Sigmoid colon (tissue), 7 donors: ENCODE measurements around the gene SRRM4. TPM values are rescaled to one million over a fixed set of nuclear protein-coding genes. Genes with fewer than 3 reads are reported as not detected.

Source experiments
- DNase-seq: peaks from one replicate; pipeline ENCODE4 v3.0.0-alpha.2; 2019
- H3K27ac ChIP-seq, 4 donors: fragments of 200-600 bp; sonication (generic); one replicate each; pipeline ENCODE4 v1.5.1; 2016 to 2019; ENCODE audit warnings: mild to moderate bottlenecking in 1 of 4
- H3K27me3 ChIP-seq, 3 donors: fragments of 200-600 bp; sonication (generic); one replicate each; pipeline ENCODE4 v1.5.1; 2019; ENCODE audit warnings: mild to moderate bottlenecking in 1 of 3
- H3K36me3 ChIP-seq, 4 donors: fragments of 200-600 bp; sonication (generic); one replicate each; pipeline ENCODE4 v1.5.1; 2016 to 2019
- H3K4me1 ChIP-seq, 4 donors: fragments of 200-600 bp; sonication (generic); one replicate each; pipeline ENCODE4 v1.5.1; 2017 to 2019
- H3K4me3 ChIP-seq, 4 donors: fragments of 200-600 bp; sonication (generic); one replicate each; pipeline ENCODE4 v1.5.1; 2017 to 2019; ENCODE audit warnings: mild to moderate bottlenecking in 2 of 4, moderate library complexity in 1 of 4
- H3K9me3 ChIP-seq, 4 donors: fragments of 200-600 bp in 3 of 4; sonication (generic) in 3 of 4; one replicate each; pipeline versions ENCODE4 v1.5.1 to v1.6.1; 2013 to 2019
- EP300 ChIP-seq, 4 donors: sonication (generic); formaldehyde crosslinking; IDR thresholded peaks; one replicate each; pipeline ENCODE4 v1.6.1; 2017; ENCODE audit warnings: antibody characterized with exemption in 4 of 4
- POLR2A ChIP-seq, 2 donors: fragments of 450-650 bp; IDR thresholded peaks; one replicate each; pipeline ENCODE4 v1.6.1; 2016; ENCODE audit warnings: antibody characterized with exemption in 2 of 2, mild to moderate bottlenecking in 2 of 2, moderate library complexity in 2 of 2
- POLR2AphosphoS5 ChIP-seq, 4 donors: sonication (generic); formaldehyde crosslinking; IDR thresholded peaks; one replicate each; pipeline ENCODE4 v1.6.1; 2017; ENCODE audit warnings: antibody characterized with exemption in 4 of 4
- WGBS, 2 donors: extraction: QIAGEN DNeasy Blood & Tissue Kit; methylation state at CpG; one replicate each; pipeline ENCODE4 v1.1.7; 2013; 5-methylcytosine and 5-hydroxymethylcytosine counted together
- intact Hi-C: fragments of 100-400 bp; cut with DNase I; formaldehyde crosslinking; loops from one replicate; pipeline ENCODE4 v1.15.1; 2023
- polyA plus RNA-seq, 3 donors: library from polyadenylated mRNA; stranded (reverse); fragments of 200-250 nt; gene quantifications; one replicate each; pipeline ENCODE4 v1.2.3, GENCODE V29; 2013
- total RNA-seq, 4 donors: library from RNA; depleted of rRNA; stranded (reverse); fragments of >200 nt; gene quantifications; one replicate each; pipeline ENCODE4 v1.1.0, GENCODE V29; 2016
- TF ChIP-seq, protein P1 (sequence below), 4 experiments: fragments of 450-650 bp in 3 of 4; fragments of 200-600 bp in 1 of 4; IDR thresholded peaks; one replicate each; pipeline ENCODE4 v1.5.1; 2016 to 2019; ENCODE audit warnings: antibody characterized with exemption in 4 of 4, mild to moderate bottlenecking in 3 of 4, moderate library complexity in 2 of 4
- donor health status: healthy with polysubstance abuse.
- donor health status: Bipolar disorder and iron deficiency.
- donor health status: healthy.

The SRRM4 gene
- total and polyA plus RNA-seq, 7 donors, result under 0.01 to 0.14 (median 0.07) TPM; not detected in 4

DNA sequence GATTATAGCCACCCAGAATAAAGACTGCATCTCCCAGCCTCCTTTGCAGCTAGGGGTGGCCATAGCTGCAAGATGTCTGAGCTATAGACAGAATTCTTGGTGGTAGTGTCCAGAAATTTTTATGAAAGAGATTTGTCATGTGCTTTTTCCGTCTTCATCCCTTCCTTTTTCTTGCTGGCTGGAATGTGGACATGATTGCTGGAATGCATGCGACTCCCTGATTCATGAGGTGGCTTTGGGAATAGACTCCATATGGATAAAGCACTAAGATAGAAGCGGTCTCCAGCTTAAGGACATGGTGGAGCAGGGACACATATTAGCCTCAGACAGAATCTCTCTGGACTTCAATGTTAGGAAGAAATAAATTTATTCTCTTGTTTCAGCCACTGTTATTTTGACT, 187.4 kb downstream of the SRRM4 start:
- Histone ChIP-seq H3K27ac (no peak overlapping the region), H3K4me1 (no peaks in the 10 kb centered on the region), H3K4me3 (no peak overlapping the region), H3K27me3 (peaks cover 0 to 3% (median 0%) of the 10 kb centered on the region in 3 donors), H3K9me3 (no peaks in the 10 kb centered on the region), H3K36me3 (no peaks in the 10 kb centered on the region)
- intact Hi-C loops, result no loop called here
- DNase-seq, result no peak
- no peak for TF ChIP-seq EP300 (IDR thresholded peaks at IDR 0.05)
- no peak for TF ChIP-seq POLR2AphosphoS5 (IDR thresholded peaks at IDR 0.05)
- TF ChIP-seq, protein P1, sequence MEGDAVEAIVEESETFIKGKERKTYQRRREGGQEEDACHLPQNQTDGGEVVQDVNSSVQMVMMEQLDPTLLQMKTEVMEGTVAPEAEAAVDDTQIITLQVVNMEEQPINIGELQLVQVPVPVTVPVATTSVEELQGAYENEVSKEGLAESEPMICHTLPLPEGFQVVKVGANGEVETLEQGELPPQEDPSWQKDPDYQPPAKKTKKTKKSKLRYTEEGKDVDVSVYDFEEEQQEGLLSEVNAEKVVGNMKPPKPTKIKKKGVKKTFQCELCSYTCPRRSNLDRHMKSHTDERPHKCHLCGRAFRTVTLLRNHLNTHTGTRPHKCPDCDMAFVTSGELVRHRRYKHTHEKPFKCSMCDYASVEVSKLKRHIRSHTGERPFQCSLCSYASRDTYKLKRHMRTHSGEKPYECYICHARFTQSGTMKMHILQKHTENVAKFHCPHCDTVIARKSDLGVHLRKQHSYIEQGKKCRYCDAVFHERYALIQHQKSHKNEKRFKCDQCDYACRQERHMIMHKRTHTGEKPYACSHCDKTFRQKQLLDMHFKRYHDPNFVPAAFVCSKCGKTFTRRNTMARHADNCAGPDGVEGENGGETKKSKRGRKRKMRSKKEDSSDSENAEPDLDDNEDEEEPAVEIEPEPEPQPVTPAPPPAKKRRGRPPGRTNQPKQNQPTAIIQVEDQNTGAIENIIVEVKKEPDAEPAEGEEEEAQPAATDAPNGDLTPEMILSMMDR (IDR thresholded peaks at IDR 0.05), result no peak
- no peak for TF ChIP-seq POLR2A (IDR thresholded peaks at IDR 0.05)
- WGBS, 2 donors, result 78 to 85% methylated on average over 3 of the region's 3 CpGs

DNA sequence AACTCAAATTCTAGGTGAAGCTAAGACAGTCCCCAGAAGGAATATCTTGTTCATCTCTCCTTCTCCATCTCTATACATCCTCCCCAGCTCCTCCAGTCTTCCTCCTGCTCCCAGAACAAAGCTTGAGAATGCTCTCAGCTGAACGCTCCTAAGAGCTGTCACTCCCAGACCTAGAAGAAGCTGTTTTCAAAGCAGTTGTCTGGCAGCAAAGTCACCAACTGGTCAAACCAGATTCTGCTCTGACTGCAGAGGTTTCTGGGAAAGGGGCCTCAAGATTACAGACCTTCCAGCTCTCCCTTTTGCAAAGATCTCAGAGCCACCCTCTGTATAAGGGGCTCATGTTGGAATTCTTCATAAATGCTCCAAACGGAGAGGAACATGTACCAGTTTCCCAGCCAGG, 187.8 kb downstream of the SRRM4 start:
- 26 to 42% methylated on average over 2 of the region's 2 CpGs for WGBS, 2 donors
- intact Hi-C loops, result no loop called here

DNA sequence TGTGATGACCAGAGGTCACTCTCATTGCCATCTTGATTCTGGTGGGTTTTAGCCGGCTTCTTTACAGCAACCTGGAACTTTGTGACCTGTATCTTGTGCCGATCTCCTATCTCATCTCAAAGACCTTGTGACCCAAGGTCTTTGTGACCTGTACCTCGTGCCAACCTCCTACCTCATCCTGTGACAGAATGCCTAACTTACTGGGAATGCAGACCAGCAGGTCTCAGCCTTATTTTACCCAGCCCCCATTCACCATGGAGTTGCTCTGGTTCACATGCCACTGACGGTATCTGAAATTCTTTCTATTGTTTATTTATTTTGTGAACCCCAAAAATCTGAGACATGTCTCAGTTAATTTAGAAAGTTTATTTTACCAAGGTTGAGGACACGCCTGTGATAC, 189.9 kb downstream of the SRRM4 start:
- H3K36me3 ChIP-seq, result no peaks in the 10 kb centered on the region
- DNase-seq, result no peak
- H3K27ac ChIP-seq, result no peak overlapping the region
- WGBS, 2 donors, result 70 to 80% methylated on average over 5 of the region's 5 CpGs
- intact Hi-C loops, result loop anchor here (5.0 to 10.0 kb wide), 3 partner anchors 54 to 766 kb away; no protein-coding TSS in a partner anchor
- no peaks in the 10 kb centered on the region for H3K9me3 ChIP-seq
- no peaks in the 10 kb centered on the region for H3K27me3 ChIP-seq
- TF ChIP-seq POLR2AphosphoS5 (IDR thresholded peaks at IDR 0.05) (no peak), EP300 (IDR thresholded peaks at IDR 0.05) (no peak), POLR2A (IDR thresholded peaks at IDR 0.05) (no peak)
- TF ChIP-seq, protein P1 (IDR thresholded peaks at IDR 0.05), result no peak
- H3K4me3 ChIP-seq, result no peak overlapping the region
- H3K4me1 ChIP-seq, result peaks cover 0 to 5% (median 2%) of the 10 kb centered on the region in 4 donors

More for the DNA sequence above, 187.8 kb downstream of the SRRM4 start:
- no peaks in the 10 kb centered on the region for H3K36me3 ChIP-seq
- H3K4me3 ChIP-seq, result no peak overlapping the region
- no peaks in the 10 kb centered on the region for H3K4me1 ChIP-seq
- DNase-seq, result no peak
- H3K9me3 ChIP-seq, result no peaks in the 10 kb centered on the region
- TF ChIP-seq EP300 (IDR thresholded peaks at IDR 0.05) (no peak), POLR2AphosphoS5 (IDR thresholded peaks at IDR 0.05) (no peak)
- TF ChIP-seq, protein P1 (IDR thresholded peaks at IDR 0.05), result no peak
- no peaks in the 10 kb centered on the region for H3K27me3 ChIP-seq
- H3K27ac ChIP-seq, result no peak overlapping the region

DNA sequence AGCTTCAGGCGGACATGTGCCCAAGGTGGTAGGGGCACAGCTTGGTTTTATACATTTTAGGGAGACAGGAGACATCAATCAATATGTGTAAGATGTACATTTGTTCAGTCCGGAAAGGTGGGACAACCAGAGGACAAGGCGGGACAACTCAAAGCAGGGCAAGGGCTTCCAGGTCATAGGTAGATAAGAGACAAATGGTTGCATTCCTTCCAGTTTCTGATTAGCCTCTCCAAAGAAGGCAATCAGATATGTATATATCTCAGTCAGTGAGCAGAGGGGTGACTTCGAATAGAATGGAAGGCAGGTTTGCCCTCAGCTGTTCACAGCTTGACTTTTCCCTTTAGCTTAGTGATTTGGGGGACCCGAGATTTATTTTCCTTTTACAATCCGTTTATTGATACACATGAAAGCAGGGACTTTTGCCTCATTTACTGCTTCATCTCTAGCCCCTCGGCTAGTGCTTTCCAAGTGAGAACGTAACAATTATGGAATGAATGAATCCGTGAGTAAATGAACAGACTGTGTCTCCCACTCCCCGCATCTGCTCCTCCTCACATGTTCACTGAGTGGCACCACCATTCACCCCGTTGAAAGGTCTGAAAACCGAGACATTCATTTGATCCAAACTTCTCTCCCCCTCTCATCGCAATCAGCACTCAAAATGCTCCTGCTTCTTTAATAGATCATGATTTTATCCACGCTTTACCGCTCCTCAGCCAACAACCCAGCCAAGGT, 190.5 kb downstream of the SRRM4 start:
- Histone ChIP-seq H3K36me3 (no peaks in the 10 kb centered on the region), H3K27me3 (no peaks in the 10 kb centered on the region), H3K4me3 (no peak overlapping the region), H3K4me1 (peaks cover 0 to 10% (median 6%) of the 10 kb centered on the region in 4 donors), H3K27ac (no peak overlapping the region), H3K9me3 (no peaks in the 10 kb centered on the region)
- intact Hi-C loops, result loop anchor here (5.0 to 10.0 kb wide), 3 partner anchors 55 to 767 kb away; no protein-coding TSS in a partner anchor
- WGBS, 2 donors, result 68 to 78% methylated on average over 15 of the region's 15 CpGs
- DNase-seq, result no peak
- TF ChIP-seq POLR2A (IDR thresholded peaks at IDR 0.05) (no peak), POLR2AphosphoS5 (IDR thresholded peaks at IDR 0.05) (no peak), EP300 (IDR thresholded peaks at IDR 0.05) (no peak)
- TF ChIP-seq, protein P1 (IDR thresholded peaks at IDR 0.05), result no peak
